ENCODE measurements around the gene GALNT7.

- TF ChIP-seq CTCF (IDR thresholded peaks at IDR 0.05; ENCODE audit: insufficient read depth, low read length, poor library complexity, severe bottlenecking) (no peak), EZH2phosphoT487 (conservative IDR thresholded peaks at IDR 0.05; ENCODE audit: low read length) (no peak)
Measured at GRCh38 chr4:173187732-173188131, 19.1 kb downstream of the GALNT7 start.

Data from SU-DHL-6 (cell line).